ENCODE results near the gene NPAS3. TPM values are rescaled to one million over a fixed set of nuclear protein-coding genes. Genes with fewer than 3 reads are reported as not detected.

Gene NPAS3
- total RNA-seq, 1 experiment from 2014 or later, result 1.9 TPM

DNA sequence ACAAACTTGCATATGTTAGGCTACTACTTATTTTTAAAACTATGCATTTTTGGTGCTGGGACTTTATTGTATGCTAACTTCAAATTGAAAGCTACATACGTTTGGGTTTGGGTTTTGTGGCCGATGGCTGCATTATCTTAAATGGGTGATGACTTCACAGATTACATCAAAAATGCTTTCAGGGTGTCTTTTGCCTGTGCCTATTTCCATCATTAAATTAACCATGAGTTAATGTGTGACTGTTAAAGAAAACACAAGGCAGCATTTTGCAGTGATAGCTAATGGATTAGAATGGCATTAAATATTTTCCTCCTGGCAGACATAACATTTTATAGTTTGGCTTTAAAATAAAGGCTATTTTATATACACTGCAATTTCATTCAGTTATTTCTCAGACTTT is 659.9 kb downstream of the NPAS3 start:
- no peak for DNase-seq
- Histone ChIP-seq H3K36me3 (no peaks in the 10 kb centered on the region), H3K4me3 (no peak overlapping the region), H3K9me3 (no peaks in the 10 kb centered on the region), H3K27me3 (no peaks in the 10 kb centered on the region)

GRCh38 chr14:33602396-33602795 is 663.7 kb downstream of the NPAS3 start:
- DNase-seq, result peak; percentile 31
- Histone ChIP-seq H3K36me3 (no peaks in the 10 kb centered on the region), H3K9me3 (no peaks in the 10 kb centered on the region), H3K4me3 (no peak overlapping the region), H3K27me3 (no peaks in the 10 kb centered on the region)

DNA sequence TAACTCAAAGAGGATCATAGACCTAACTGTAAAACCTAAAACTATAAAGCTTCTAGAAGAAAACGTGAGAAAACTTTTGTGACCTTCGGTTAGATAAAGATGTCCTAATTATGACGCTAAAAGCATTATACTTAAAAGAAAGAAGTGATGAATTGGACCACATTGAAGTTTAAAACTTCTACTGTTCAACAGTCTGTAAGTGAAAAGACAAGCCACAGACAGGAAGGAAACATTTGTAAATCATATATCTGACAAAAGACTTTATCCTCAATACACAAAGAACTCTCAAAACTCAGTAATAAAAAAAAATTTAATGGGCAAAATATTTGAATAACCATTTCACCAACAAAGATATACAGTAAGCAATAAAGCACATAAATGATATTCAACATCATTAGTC is 667.9 kb downstream of the NPAS3 start:
- Histone ChIP-seq H3K27me3 (no peaks in the 10 kb centered on the region), H3K36me3 (no peaks in the 10 kb centered on the region), H3K9me3 (no peaks in the 10 kb centered on the region), H3K4me3 (no peak overlapping the region)
- no peak for DNase-seq

DNA sequence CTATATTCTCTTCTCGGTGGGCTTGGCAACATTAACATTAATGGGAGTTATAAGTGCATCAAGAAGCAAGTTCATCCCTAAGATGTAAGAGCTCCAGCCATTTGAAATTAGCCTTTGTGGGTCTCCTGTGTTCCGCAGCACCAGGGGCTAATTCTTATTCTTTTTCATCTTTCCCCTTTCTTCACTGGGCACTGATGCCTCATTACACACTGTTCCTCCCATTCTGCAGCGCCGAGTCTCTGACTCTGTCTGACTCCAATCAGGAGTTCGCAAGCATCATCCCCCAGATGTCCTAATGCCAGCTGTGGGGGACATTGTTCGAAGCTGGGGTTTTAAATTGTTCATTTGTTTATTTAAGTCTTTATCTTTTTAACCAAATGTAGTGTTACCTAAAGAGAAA is 670.9 kb downstream of the NPAS3 start:
- no peaks in the 10 kb centered on the region for H3K9me3 ChIP-seq
- no peaks in the 10 kb centered on the region for H3K27me3 ChIP-seq
- no peaks in the 10 kb centered on the region for H3K36me3 ChIP-seq
- DNase-seq, result no peak
- no peak overlapping the region for H3K4me3 ChIP-seq

DNA sequence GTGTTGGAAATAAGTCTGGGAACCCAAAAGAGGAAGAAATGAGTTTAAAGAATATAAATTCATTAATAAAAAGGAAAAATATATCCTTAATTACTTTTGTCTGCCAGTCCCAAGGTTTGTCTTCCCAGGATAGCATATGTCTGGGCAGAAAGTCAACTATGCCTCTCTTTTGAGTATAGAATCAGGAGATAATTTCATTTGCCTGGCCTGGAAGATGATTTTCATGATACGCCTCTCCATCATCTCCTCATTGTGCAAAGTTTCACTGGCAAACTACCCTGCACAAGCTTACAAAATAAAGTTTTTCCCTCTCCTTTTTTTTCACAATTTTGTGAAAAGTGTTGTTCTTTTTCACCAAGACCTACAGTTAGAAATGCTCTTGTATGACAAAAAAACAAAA is 671.4 kb downstream of the NPAS3 start:
- DNase-seq, result no peak
- no peaks in the 10 kb centered on the region for H3K36me3 ChIP-seq
- no peak overlapping the region for H3K4me3 ChIP-seq
- no peaks in the 10 kb centered on the region for H3K9me3 ChIP-seq
- no peaks in the 10 kb centered on the region for H3K27me3 ChIP-seq

DNA sequence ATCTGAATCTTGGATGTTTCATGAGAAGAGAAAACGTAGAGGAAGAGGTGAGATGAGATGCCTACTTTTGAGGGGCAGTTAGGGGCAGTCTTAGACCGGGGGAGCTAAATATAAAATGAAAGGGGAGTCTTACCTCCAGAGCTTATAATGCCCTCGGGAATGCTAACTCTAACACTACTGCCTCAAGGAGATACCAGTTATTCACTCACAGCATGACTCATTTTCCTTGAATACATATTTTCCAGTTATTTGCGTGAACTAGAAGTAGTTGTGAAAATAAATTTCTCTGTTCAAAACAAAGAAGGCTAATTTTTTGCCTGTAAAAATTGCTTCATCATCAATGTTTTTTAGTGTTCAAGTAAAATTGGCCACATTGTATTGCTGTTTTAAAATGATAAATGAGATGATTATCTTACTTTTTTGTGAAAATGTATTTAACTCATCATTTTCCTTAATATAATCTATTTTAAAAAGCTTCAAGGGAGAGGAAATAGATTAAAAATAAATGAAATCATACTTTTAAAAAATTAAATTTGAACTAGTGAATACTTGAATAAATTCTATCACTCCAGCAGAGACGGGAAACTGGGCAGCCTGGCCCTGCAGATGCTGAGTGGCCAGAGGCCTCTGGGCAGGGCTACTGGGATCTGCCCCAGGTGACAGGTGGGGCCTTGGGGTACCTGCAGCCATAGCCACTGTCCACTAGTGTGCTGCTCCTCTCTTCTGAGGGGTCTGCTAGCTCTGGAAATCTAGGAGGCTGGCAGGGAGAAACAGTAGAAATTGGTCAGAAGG is 672.9 kb downstream of the NPAS3 start:
- Histone ChIP-seq H3K27me3 (no peaks in the 10 kb centered on the region), H3K9me3 (no peaks in the 10 kb centered on the region), H3K36me3 (no peaks in the 10 kb centered on the region), H3K4me3 (no peak overlapping the region)
- no peak for DNase-seq

- no peaks in the 10 kb centered on the region for H3K27me3 ChIP-seq
- no peaks in the 10 kb centered on the region for H3K36me3 ChIP-seq
- H3K4me3 ChIP-seq, result no peak overlapping the region
- no peaks in the 10 kb centered on the region for H3K9me3 ChIP-seq
- DNase-seq, result no peak
These were observed 673.5 kb downstream of the NPAS3 start for GRCh38 chr14:33612197-33612505.

GRCh38 chr14:33617154-33617553 is 678.5 kb downstream of the NPAS3 start:
- Histone ChIP-seq H3K27me3 (no peaks in the 10 kb centered on the region), H3K36me3 (no peaks in the 10 kb centered on the region), H3K4me3 (no peak overlapping the region), H3K9me3 (no peaks in the 10 kb centered on the region)
- DNase-seq, result no peak

- H3K4me3 ChIP-seq, result no peak overlapping the region
- no peaks in the 10 kb centered on the region for H3K27me3 ChIP-seq
- H3K36me3 ChIP-seq, result no peaks in the 10 kb centered on the region
- no peaks in the 10 kb centered on the region for H3K9me3 ChIP-seq
- DNase-seq, result no peak
These were observed 679.9 kb downstream of the NPAS3 start for GRCh38 chr14:33618361-33619105.

DNA sequence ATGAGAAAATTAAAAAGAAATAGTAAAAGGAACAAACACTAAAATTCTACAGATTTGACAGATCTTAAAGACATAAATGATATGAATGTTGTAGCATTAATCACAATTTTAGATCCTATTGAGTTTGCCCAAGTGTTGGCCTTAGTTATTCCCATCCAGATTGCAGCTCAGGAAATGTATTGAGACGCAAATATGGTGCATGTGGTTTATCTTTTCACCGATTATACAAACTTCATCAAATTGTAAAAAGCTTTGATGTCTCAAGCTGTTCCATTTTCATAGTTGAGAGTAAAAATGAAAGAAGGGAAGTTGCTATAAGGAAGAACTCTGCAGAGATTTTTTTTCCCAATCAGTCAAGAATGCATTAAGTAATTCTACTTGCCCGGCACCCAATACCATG is 683.8 kb downstream of the NPAS3 start:
- H3K4me3 ChIP-seq, result no peak overlapping the region
- no peaks in the 10 kb centered on the region for H3K9me3 ChIP-seq
- no peaks in the 10 kb centered on the region for H3K36me3 ChIP-seq
- H3K27me3 ChIP-seq, result no peaks in the 10 kb centered on the region
- no peak for DNase-seq

DNA sequence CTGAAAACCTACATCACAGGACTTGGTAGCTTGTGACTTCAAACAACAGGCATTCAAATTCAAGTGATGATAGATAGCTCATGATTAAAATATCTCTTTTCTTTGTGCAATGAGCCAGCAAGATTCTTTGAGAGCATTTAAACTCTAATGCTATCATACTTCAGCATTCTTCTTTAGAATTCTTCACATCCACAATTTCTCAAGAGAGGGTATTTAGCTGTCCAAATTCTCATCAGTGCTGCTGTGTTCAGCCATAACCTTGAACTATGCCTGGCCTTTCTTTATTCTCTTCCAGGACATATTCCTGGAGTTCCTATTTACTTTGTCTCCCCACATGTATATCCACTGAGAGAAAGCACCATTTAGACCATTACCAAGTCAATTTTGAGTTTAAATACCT is 691.1 kb downstream of the NPAS3 start:
- no peak for DNase-seq
- Histone ChIP-seq H3K4me3 (no peak overlapping the region), H3K27me3 (no peaks in the 10 kb centered on the region), H3K9me3 (no peaks in the 10 kb centered on the region), H3K36me3 (no peaks in the 10 kb centered on the region)

- no peaks in the 10 kb centered on the region for H3K36me3 ChIP-seq
- no peak for DNase-seq
- no peaks in the 10 kb centered on the region for H3K9me3 ChIP-seq
- no peak overlapping the region for H3K4me3 ChIP-seq
- no peaks in the 10 kb centered on the region for H3K27me3 ChIP-seq
These were observed 692.3 kb downstream of the NPAS3 start for GRCh38 chr14:33631021-33631420.

DNA sequence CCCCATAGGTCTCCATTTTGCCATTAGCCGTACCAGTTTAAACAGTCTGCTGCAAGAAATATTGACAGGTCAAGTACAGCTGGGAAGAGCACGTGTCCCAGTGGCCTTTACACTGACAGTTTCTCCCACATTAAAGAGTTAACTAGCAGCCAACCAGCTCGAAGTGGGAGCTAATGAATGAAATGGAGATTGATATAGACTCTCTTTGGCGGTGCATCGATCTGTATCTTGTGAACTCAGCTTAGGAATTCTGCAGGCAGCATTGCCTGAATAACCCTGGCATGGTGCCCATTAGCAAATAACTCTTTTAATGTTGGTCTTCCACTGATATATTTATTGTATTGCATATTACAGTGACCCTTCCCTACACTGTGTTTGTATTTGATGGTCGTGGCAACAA is 692.8 kb downstream of the NPAS3 start:
- no peaks in the 10 kb centered on the region for H3K36me3 ChIP-seq
- no peaks in the 10 kb centered on the region for H3K27me3 ChIP-seq
- no peaks in the 10 kb centered on the region for H3K9me3 ChIP-seq
- H3K4me3 ChIP-seq, result no peak overlapping the region
- no peak for DNase-seq

- Histone ChIP-seq H3K27me3 (no peaks in the 10 kb centered on the region), H3K4me3 (no peak overlapping the region), H3K9me3 (no peaks in the 10 kb centered on the region), H3K36me3 (no peaks in the 10 kb centered on the region)
- no peak for DNase-seq
These were observed 696.0 kb downstream of the NPAS3 start for GRCh38 chr14:33634631-33635030.

DNA sequence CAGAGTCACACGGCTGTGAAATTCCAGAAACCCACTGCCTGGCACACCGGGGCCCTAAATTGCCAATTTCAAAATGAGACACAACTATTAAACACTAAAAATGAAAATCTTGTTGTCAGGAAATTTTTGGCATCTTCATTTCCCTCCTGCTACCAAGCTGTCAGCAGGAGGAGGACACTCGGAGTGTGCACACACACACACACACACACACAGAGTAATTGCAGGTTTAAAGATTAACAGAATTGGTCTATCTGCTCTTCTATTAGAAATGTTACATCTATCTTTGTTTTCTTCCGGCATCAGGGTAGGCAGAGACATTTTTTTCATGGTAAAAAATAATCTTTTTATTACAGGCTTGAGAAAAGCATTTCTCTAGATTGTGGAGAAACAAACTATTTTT is 698.0 kb downstream of the NPAS3 start:
- no peaks in the 10 kb centered on the region for H3K36me3 ChIP-seq

DNA sequence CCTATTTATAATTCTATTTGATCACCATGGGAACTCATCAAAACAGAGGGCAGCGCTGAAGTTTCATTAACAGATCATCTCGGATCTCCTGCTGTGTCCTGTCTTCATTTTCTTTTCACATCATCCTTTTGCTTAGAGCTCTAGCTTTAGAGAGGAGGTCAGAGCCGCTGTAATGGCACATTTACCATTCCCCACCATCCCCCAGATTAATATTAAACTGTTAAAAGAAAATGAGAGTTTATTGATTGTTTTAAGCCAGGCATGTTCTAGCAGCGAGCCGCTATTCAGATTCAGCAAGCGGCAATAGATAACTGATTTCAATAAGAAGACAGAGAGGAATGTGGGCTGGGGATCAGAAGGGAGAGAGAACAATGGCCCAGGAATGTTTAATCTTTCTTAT is 703.4 kb downstream of the NPAS3 start:
- Histone ChIP-seq H3K9me3 (no peaks in the 10 kb centered on the region), H3K27me3 (no peaks in the 10 kb centered on the region), H3K4me3 (no peak overlapping the region), H3K36me3 (no peaks in the 10 kb centered on the region)
- no peak for DNase-seq

More for the DNA sequence above, 698.0 kb downstream of the NPAS3 start:
- Histone ChIP-seq H3K27me3 (no peaks in the 10 kb centered on the region), H3K4me3 (no peak overlapping the region), H3K9me3 (no peaks in the 10 kb centered on the region)
- no peak for DNase-seq

DNA sequence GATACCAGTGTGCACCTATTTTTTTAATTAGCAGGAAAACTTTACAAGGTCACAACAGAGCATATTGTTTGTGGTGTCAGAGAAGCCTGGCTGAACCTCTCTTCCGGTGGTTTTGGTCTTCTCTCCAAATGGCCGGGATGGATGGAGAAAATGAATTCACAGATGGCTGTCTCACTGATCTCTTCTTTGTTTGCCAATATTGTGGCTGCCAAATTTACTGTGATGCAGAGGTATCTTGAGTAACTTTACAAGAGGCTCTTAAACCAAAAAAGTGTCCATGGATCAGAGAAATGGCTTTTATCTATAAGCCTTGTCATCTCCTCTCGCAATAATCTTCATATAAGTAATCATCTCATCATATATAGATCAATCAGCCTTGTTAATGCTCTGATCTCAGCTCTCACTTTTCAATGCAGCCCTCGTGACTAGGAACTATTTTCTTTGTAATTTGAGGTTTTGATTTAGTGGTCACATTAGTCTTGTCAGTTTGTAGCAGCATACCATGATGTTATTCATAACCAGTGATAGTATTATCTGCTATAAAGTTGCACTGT is 704.1 kb downstream of the NPAS3 start:
- Histone ChIP-seq H3K36me3 (no peaks in the 10 kb centered on the region), H3K4me3 (no peak overlapping the region), H3K9me3 (no peaks in the 10 kb centered on the region), H3K27me3 (no peaks in the 10 kb centered on the region)
- DNase-seq, result no peak

Data from MG63 (cell line).